Glutamatergic neuron (in vitro differentiated cells): ENCODE results near the gene CERS6. TPM values are rescaled to one million over a fixed set of nuclear protein-coding genes. Genes with fewer than 3 reads are reported as not detected.

ENCODE experiments used
- DNase-seq: peaks from one replicate; pipeline ENCODE4 v3.0.0; 2022
- H3K27ac Mint-ChIP-seq: one replicate; pipeline ENCODE4 v1.8.0; 2020; ENCODE audit warnings: mild to moderate bottlenecking, mixed read lengths, inconsistent platforms; ENCODE audit not compliant: unreplicated experiment
- H3K27me3 Mint-ChIP-seq: one replicate; pipeline ENCODE4 v1.8.0; 2020; ENCODE audit warnings: mild to moderate bottlenecking, moderate library complexity, mixed read lengths, inconsistent platforms; ENCODE audit not compliant: unreplicated experiment
- H3K36me3 Mint-ChIP-seq: one replicate; pipeline ENCODE4 v1.8.0; 2020; ENCODE audit warnings: mild to moderate bottlenecking, mixed read lengths, inconsistent platforms; ENCODE audit not compliant: unreplicated experiment
- H3K4me1 Mint-ChIP-seq: one replicate; pipeline ENCODE4 v1.8.0; 2020; ENCODE audit warnings: mild to moderate bottlenecking, low read depth, mixed read lengths, inconsistent platforms; ENCODE audit not compliant: unreplicated experiment
- H3K4me3 Mint-ChIP-seq: one replicate; pipeline ENCODE4 v1.8.0; 2020; ENCODE audit warnings: mild to moderate bottlenecking, mixed read lengths, inconsistent platforms; ENCODE audit not compliant: unreplicated experiment
- H3K9me3 Mint-ChIP-seq: one replicate; pipeline ENCODE4 v1.8.0; 2020; ENCODE audit warnings: mild to moderate bottlenecking, moderate library complexity, mixed read lengths, inconsistent platforms; ENCODE audit not compliant: unreplicated experiment
- CTCF ChIP-seq: fragments of 200-600 bp; sonication (generic); IDR thresholded peaks from one replicate; pipeline ENCODE4 v1.5.0; 2021; ENCODE audit not compliant: partially characterized antibody, unreplicated experiment
- total RNA-seq: library from RNA; stranded (reverse); fragmentation: NEBNext Ultra II Directional; extraction: Animal tissue kit (Norgen Biotek cat#: 25700); gene quantifications from one replicate; pipeline ENCODE4 v1.2.1, GENCODE V29; 2021; ENCODE audit not compliant: unreplicated experiment

CERS6 gene
- total RNA-seq, 1 donor from 2014 or later, result 143 TPM

GRCh38 chr2:168450171-168450570 is 5.9 kb upstream of the CERS6 start:
- DNase-seq, result no peak
- peaks cover 2% of the 10 kb centered on the region for H3K9me3 Mint-ChIP-seq
- H3K4me1 Mint-ChIP-seq, result no peaks in the 10 kb centered on the region
- TF ChIP-seq CTCF, result no peak
- no peak overlapping the region for H3K4me3 Mint-ChIP-seq
- no peak overlapping the region for H3K27ac Mint-ChIP-seq
- H3K36me3 Mint-ChIP-seq, result peaks cover 6% of the 10 kb centered on the region
- peaks cover 3% of the 10 kb centered on the region for H3K27me3 Mint-ChIP-seq

GRCh38 chr2:168450732-168451131 is 5.3 kb upstream of the CERS6 start:
- TF ChIP-seq CTCF, result no peak
- Mint-ChIP-seq H3K9me3 (peaks cover 2% of the 10 kb centered on the region), H3K27ac (no peak overlapping the region), H3K4me1 (no peaks in the 10 kb centered on the region), H3K27me3 (peaks cover 3% of the 10 kb centered on the region), H3K4me3 (no peak overlapping the region), H3K36me3 (peaks cover 6% of the 10 kb centered on the region)
- no peak for DNase-seq

- no peaks in the 10 kb centered on the region for H3K4me1 Mint-ChIP-seq
- no peaks in the 10 kb centered on the region for H3K36me3 Mint-ChIP-seq
- H3K27ac Mint-ChIP-seq, result no peak overlapping the region
- DNase-seq, result no peak
- no peak overlapping the region for H3K4me3 Mint-ChIP-seq
- H3K27me3 Mint-ChIP-seq, result peaks cover 3% of the 10 kb centered on the region
- peaks cover 5% of the 10 kb centered on the region for H3K9me3 Mint-ChIP-seq
- no peak for TF ChIP-seq CTCF
Measured at GRCh38 chr2:168452781-168453180, 3.3 kb upstream of the CERS6 start.

GRCh38 chr2:168453404-168453803 is 2.7 kb upstream of the CERS6 start:
- H3K4me1 Mint-ChIP-seq, result no peaks in the 10 kb centered on the region
- H3K27me3 Mint-ChIP-seq, result peaks cover 3% of the 10 kb centered on the region
- H3K4me3 Mint-ChIP-seq, result no peak overlapping the region
- H3K27ac Mint-ChIP-seq, result no peak overlapping the region
- H3K36me3 Mint-ChIP-seq, result no peaks in the 10 kb centered on the region
- no peak for TF ChIP-seq CTCF
- H3K9me3 Mint-ChIP-seq, result peaks cover 5% of the 10 kb centered on the region
- DNase-seq, result no peak

- Mint-ChIP-seq H3K4me3 (no peak overlapping the region), H3K4me1 (peaks cover 6% of the 10 kb centered on the region), H3K9me3 (peaks cover 5% of the 10 kb centered on the region), H3K27me3 (peaks cover 3% of the 10 kb centered on the region), H3K27ac (no peak overlapping the region), H3K36me3 (no peaks in the 10 kb centered on the region)
- no peak for TF ChIP-seq CTCF
- DNase-seq, result no peak
Measured at GRCh38 chr2:168454737-168455644, 1.1 kb upstream of the CERS6 start.
